GM18873 (cell line): Measurements from ENCODE around the gene DHRSX.

Experiments used
- ATAC-seq: cut with Tn5 transposase; IDR thresholded peaks from one replicate; pipeline ENCODE4 v1.9.1; 2021; ENCODE audit warnings: mild to moderate bottlenecking, moderate library complexity, moderate number of reproducible peaks; ENCODE audit not compliant: unreplicated experiment, low FRiP score

Gene DHRSX

DNA sequence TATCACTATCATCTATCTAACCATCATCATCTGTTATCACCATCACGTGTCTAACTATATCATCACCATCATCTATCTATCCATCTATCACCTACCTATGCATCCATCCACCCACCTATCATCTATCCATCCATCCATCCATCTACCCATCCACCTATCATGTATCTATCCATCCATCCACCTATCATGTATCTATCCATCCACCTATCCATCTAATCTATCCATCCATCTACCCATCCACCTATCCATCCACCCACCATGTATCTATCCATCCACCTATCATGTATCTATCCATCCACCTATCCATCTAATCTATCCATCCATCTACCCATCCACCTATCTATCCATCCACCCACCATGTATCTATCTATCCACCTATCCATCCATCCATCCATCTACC is 316.7 kb downstream of the DHRSX start:
- no peak for ATAC-seq

DNA sequence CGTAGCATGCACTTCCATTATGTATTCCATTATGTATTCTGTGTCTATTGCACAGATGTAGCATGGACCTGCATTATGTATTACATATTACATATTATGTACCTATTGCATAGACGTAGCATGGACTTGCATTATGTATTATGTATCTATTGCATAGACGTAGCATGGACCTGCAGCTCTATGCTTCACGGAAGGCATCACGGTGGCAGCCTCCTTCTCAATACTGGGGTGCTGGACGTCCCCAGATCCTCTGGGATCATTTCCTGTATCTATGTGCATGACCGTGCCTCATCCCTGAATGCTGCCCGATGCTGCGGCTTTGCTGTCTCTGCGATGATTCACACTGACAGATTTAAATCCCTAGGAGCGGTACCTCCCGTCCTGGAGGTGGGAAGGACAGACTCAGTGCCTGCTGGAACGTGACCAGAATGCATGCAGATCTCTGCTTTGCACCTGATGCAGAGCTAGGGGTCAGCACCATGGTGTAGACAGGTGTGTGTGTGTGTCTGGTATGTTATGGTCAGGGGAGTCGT is 317.5 kb downstream of the DHRSX start:
- ATAC-seq: no peak

DNA sequence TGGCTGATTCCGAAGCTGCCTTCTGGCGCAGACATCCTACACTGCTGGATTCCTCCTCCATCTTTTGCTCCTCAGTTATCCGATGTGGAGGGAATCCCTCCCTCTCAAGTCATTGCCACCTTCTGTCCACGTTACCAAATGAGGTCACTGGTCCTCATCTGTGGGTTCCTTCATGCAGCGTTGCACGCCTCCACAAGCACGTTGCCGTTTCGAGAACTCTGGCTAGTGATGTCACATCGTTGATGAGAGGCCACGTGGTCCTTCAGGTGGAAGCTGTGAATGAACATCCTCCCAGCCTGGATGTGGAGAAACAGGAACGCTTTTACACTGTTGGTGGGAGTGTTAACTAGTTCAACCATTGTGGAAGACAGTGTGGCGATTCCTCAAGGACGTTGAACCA is 323.2 kb downstream of the DHRSX start:
- ATAC-seq: no peak

DNA sequence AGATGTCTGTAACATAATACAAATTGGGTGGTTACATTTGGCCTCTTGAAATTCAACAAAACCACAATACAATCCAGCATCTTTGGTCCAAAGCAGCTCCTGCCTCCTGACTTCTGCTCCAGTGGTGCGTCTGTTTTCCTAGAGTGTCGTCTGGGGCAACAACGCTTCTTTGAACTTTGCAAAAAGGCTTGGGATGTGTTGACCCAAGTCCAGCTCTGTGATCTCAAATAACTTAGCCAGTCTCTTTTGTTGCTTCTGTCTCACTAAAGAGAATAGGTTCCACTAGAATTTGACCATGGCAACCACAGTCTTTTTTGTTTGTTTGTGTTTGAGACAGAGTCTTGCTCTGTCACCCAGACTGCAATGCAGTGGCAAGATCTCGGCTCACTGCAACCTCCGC is 324.0 kb downstream of the DHRSX start:
- no peak for ATAC-seq

DNA sequence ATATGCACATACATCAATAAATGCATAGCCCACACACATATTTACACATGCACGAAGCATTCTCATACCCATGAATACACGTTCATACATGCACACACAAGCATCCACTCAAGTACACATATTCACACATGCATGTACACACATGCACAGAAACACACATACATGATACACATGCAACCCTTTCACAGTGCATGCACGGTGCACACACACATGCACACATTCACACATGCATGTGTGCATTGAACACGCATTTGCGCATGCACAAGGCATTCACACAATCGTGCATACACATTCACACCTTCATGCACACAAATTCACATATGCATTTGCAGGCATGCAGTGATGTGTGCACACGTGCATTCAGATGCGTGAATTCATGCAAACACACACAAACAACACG is 324.5 kb downstream of the DHRSX start:
- ATAC-seq: no peak

DNA sequence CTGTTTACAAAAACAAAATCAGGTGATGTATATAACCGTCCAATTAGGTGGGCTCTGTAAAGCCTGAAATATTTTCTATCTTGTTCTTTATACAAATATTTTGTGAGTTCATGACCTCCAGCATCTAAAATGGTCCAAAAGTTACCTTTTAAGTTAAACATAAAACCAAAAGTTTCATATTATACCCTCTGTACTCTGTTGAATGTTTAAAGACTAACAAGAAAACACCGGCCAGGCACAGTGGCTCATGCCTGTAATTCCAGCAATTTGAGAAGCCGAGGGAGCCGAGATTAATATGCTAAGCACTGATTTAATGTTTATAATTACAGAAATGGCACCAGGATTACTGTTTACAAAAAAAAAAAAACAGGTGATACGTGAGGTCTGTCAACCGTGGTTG is 328.4 kb downstream of the DHRSX start:
- ATAC-seq: no peak
